ENCODE results near the gene GALNT2. TPM values are rescaled to one million over a fixed set of nuclear protein-coding genes. Genes with fewer than 3 reads are reported as not detected.

GALNT2 gene
- total RNA-seq, 1 donor from 2014 or later, result 49.8 TPM

- DNase-seq (ENCODE audit: low read depth in 2 of 2), result no peak
Observed at GRCh38 chr1:230112131-230112701, 45.2 kb downstream of the GALNT2 start.

- DNase-seq (ENCODE audit: low read depth in 2 of 2), result no peak
Observed at GRCh38 chr1:230112782-230113181, 45.7 kb downstream of the GALNT2 start.

DNA sequence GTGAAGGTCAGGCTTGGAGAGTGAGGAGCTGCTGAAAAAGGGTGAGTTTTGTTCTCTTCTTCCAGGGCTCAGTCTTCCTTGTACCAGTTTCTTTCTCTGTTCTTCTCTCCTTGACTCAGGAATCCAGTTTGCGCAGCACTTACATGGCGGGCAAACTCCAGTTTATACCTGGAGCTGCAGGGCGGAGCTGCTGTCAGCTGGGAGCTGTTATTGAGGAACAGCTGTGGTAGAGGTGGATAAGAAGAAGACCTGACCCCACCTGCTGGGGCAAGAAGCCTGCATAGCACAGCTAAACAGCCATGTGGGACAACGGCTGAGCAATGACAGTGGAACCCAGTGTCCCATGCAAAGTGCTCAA is 46.2 kb downstream of the GALNT2 start:
- no peak for DNase-seq (ENCODE audit: low read depth in 2 of 2)

- peak; percentile 12 to 94 for DNase-seq (ENCODE audit: low read depth in 2 of 2)
Observed at GRCh38 chr1:230113593-230114236, 46.7 kb downstream of the GALNT2 start.

- no peak for DNase-seq (ENCODE audit: low read depth in 2 of 2)
Observed at GRCh38 chr1:230114237-230114651, 47.2 kb downstream of the GALNT2 start.

- DNase-seq (ENCODE audit: low read depth in 2 of 2), result no peak
Observed at GRCh38 chr1:230117694-230118093, 50.7 kb downstream of the GALNT2 start.

- no peak for DNase-seq (ENCODE audit: low read depth in 2 of 2)
Observed at GRCh38 chr1:230119340-230119739, 52.3 kb downstream of the GALNT2 start.

GRCh38 chr1:230120289-230120920 is 53.4 kb downstream of the GALNT2 start:
- DNase-seq (ENCODE audit: low read depth in 2 of 2), result no peak

GRCh38 chr1:230120921-230121381 is 53.9 kb downstream of the GALNT2 start:
- DNase-seq (ENCODE audit: low read depth in 2 of 2), result peak; percentile 48 to 59

DNA sequence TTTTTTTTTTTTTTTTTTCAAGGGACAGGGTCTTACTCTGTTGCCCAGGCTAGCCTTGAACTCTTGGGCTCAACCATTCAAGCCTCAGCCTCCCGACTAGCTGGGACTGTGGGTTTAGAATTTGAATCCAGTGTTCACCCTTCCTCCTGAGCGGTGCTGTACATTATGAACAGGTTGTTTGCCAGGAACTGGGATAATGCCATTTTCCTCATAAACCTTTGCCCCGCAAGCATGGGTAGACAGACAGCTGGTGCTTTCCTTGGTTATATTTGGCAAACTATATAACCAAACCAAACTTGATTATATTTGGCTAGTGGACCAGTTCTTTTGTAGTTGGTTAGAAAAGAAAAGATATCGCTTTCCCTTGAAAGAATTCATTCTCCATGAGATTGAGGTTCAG is 54.9 kb downstream of the GALNT2 start:
- no peak for DNase-seq (ENCODE audit: low read depth in 2 of 2)

- DNase-seq (ENCODE audit: low read depth in 2 of 2), result no peak
Observed at GRCh38 chr1:230122366-230123279, 55.6 kb downstream of the GALNT2 start.

GRCh38 chr1:230123280-230124185 is 56.5 kb downstream of the GALNT2 start:
- no peak for DNase-seq (ENCODE audit: low read depth in 2 of 2)

GRCh38 chr1:230124186-230125128 is 57.4 kb downstream of the GALNT2 start:
- DNase-seq (ENCODE audit: low read depth in 2 of 2), result no peak

GRCh38 chr1:230125141-230125540 is 58.1 kb downstream of the GALNT2 start:
- no peak for DNase-seq (ENCODE audit: low read depth in 2 of 2)

DNA sequence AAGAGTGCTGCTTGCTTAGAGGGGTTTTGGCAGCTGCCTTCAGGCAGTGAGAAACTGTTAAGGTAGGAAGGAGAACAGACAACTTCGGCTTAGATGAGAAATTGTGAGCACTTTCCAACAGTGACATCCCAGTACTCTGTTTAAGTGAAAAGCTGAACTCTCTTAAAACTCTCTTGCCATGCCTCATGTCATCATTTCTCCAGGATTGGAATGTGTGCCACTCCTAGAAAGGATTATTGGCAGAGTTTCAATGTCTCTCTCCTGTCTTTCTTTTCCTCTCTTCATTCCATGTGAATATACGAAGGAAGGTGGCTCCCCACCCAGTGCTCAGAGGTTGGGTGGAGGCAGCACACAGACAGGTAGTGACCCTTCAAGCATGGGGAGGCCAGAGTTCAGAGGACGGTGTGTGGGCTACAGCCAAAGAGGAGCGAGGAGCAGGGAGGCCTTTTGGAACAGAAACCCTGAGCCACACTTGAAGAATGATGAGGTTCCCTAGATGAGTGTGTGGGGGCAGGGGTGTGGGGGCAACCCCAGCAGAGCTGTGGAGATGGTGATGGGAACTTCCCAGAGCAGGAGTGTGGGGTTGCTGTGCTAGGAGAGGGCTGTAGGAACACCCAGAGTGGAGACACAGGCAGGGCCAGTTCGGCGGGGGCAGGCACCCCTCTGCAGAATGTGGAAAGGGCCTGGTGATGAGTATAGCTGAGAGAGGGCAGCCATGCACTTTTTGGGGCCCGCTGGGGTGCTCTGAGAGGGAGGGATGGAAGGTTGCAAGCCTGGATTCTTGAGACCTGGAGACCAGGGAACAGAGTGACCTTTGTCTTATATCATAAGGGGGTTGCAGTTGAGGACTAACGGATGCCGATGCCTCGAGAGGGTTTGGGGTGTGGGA is 58.8 kb downstream of the GALNT2 start:
- DNase-seq (ENCODE audit: low read depth in 2 of 2), result no peak

DNA sequence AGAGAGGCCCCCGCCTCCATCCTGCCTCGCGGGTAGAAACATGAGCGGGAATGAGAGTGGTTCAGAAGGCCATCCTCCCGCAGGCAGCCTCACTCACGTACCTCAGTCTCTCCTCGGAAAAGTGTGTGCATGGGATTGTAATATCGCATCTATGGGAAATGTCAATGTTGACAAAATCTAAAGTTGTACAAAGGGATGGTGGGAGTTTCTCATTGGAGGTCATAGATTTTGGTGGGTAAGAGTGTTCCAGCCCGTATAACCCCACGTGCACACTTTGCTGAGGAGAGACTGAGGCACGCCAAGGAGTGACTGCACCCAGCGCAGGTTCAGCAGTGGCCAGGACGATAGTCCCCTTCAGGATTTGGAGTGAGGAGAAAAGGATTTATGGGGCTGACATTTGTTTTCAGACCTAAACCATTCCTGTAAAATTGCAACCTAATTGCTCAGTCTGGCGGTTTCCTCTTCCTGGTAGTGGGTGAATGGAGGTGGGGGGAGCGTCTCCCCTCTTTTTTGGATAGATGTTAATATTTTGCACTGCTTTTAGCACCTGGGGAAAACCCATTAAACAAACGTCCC is 59.6 kb downstream of the GALNT2 start:
- no peak for DNase-seq (ENCODE audit: low read depth in 2 of 2)

DNA sequence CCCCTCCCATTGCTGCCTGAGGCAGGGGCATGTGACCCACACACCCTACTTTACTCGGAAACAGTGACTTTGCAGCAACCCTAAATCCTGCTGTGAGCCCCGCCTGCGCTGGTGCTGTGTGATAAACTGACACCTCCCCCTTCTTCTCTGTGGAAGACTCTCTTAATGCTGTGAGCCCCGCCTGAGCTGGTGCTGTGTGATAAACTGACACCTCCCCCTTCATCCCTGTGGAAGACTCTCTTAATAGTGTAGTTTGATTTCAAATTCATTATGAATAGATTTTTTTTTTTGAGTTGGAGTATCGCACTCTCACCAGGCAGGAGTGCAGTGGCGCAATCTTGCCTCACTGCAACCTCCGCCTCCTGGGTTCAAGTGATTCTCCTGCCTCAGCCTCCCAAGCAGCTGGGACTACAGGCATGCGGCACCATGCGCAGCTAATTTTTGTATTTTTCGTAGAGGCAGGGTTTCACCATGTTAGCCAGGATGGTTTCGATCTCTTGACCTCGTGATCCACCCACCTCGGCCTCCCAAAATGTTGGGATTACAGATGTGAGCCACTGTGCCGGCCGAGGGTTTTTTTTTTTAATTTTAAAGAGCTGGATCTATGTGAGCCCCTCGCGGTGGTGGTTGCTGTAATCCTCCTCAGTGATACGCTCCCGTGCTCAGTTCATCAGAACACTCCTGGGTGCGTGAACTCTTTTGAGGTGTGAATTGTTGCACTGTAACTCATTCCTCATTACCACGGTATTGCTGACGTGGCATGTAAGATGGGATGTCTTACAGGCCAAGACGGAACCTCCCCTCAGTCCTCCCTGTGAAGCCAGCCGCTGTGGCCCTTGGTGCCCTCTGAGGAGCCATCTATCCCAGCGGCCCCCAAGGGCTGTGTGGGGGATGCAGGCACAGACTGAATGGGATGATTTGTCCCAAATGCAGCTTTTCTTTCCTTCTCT is 60.3 kb downstream of the GALNT2 start:
- no peak for DNase-seq (ENCODE audit: low read depth in 2 of 2)
